HG02759 (cell line): Measurements from ENCODE around the gene CBFA2T3.

Experiments used
- ATAC-seq: cut with Tn5 transposase; IDR thresholded peaks from one replicate; pipeline ENCODE4 v1.9.1; 2021; ENCODE audit warnings: mild to moderate bottlenecking, moderate library complexity; ENCODE audit not compliant: unreplicated experiment

The CBFA2T3 gene

DNA sequence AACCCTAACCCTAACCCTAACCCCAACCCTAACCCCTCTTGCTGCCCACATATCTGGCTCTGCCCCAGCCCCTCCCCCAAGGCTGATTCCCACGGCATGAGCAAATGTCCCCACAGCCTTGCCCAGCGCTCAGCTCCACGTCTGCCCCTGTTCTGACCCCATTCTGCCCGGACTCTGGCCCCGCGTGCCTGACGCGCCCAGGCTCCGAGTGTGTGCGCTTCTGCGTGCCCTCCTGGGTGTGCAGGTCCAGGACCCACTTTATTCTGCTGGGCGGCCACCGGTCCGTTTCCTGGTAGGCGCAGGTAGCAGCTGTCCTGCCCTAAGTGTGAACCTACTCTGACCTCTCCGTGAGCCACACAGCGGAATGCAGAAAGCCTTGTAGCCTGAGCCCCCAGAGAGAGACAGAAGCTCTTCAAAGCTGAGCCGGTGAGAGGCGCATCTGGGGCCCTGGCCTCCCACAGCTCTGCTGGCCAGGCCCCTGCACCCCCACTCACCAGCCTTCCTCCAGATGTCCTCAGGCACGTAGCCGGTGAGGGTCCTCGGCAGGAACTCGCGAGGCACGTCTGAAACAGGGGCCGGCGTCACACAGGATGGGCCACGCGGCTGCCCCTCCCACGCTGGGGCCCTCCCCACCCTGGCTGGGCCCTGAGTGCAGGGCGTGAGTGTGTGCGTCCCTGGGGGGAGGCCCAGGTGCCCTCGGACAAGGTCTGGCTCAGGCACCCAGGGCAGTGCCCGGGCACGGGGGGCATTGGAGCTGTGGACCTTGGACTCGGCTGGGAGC is 96.6 kb downstream of the CBFA2T3 start:
- ATAC-seq, result no peak

GRCh38 chr16:88879788-88880055 is 97.3 kb downstream of the CBFA2T3 start:
- no peak for ATAC-seq

DNA sequence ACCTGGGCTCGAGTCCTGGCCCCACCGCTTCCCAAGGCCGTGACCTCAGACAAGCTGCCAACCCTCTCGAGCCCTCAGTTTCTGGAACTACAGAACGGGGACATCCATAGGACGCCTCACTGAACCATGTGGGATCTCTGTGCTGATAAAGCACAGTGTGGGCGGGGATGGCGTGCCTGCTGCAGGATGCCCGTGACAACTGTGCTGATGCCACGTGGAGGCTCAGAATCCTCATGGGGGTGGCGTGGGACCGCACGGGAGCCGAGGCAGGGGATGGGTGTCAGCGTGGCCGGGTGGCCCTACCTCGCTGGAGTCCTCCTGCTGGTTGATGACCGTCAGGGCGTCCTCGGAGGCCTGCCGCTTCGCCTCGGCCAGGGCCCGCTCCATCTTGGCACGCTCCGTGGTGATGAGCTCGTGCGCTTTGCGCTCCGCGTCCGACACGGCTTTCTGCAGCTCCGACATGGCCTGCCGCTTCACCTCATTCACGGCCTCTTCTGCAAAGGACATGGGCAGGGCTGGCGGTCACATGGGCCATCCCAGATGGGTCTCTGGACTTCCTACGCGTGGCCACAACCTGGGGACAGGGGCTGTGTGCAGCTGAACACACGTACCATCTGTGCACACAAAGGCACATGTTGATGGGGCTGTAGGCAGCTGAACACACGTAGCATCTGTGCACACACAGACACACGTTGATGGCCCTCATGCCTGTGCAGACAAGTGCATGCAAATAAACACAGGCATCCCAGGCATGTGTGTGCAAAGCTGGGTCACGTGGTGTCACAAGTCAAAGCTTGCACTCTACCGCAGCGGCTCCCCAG is 97.8 kb downstream of the CBFA2T3 start:
- no peak for ATAC-seq

GRCh38 chr16:88878356-88878755 is 98.7 kb downstream of the CBFA2T3 start:
- no peak for ATAC-seq

GRCh38 chr16:88877564-88878289 is 99.3 kb downstream of the CBFA2T3 start:
- no peak for ATAC-seq

- no peak for ATAC-seq
Observed at GRCh38 chr16:88876942-88877526, 100.0 kb downstream of the CBFA2T3 start.

GRCh38 chr16:88875703-88876234 is 101.2 kb downstream of the CBFA2T3 start:
- no peak for ATAC-seq

DNA sequence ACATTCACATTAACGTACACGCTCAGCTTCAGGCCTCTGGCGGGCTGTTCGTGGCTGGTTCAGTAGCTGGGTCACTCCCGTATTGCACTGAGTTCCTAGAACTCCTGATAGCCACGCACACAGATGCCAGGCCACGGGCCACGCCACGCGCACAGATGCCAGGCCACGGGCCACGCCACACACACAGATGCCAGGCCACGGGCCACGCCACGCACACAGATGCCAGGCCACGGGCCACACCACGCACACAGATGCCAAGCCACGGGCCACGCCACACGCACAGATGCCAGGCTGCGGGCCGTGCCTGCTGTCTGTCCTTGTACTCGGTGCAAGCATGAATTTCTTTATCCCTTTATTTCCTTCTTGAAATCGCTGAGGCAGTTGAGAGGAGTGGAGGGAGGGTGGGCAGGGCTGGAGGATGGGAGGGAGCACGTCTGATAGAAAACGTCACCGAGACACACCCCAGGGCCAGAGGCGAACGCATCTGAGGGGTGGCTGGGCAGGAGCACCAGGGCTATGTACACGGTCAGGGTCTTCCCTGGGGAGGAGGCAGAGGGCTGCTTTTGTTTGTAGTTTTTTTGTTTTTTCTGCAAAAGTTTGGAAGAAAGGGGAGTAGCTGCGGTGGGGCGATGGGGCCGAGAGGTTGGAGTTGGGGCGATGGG is 101.9 kb downstream of the CBFA2T3 start:
- no peak for ATAC-seq

DNA sequence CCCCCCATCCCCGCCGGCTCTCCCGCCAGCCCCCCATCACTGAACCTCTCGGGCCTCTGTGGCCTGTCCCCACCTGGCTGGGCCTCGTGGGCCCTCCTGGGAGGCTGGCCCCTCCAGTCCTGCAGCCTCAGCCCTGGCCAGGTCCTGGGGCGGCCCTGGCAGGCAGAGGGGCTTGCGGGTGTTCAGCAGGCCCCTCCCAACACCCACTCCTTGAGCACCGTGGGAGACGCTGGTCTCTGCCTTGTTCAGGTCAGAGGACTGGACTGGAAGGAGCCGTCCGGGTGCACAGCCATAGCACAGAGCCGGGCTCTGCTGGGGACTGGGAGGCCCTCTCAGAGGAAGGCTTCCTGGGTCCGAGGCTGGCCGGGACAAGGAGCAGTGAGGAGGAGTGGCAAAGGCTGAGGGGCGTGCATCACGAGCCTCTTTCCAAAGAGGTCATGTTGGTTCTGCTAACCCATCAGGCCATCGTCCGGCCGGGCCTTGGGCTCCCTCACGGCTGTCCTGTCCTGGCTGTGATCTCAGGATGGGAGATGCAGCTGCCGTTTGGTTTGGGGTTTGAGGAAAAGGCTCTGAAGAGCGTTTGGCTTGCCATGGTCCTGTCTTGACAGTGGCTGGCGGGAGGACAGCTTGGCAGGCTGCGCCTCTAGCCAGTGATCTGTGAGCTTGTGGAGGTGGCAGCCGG is 104.2 kb downstream of the CBFA2T3 start:
- ATAC-seq, result no peak

- ATAC-seq, result no peak
Observed at GRCh38 chr16:88871730-88872416, 105.1 kb downstream of the CBFA2T3 start.

DNA sequence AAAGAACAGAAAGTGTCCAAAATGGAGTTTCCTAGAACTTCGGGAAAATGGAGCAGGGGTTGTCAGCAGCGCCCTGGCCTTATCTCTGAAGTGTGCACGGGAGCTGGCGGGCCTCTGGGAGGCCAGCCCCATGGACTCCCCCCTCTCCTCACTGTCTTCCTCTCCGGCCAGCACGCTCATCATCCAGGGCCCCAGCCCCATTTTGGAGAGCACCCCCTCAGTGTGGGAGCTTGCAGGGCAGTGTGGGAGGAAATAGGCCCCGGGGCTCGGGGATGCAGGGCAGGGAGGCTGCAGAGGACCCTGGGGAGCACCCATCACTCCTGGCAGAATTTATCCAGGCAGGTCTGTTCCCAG is 105.7 kb downstream of the CBFA2T3 start:
- no peak for ATAC-seq

DNA sequence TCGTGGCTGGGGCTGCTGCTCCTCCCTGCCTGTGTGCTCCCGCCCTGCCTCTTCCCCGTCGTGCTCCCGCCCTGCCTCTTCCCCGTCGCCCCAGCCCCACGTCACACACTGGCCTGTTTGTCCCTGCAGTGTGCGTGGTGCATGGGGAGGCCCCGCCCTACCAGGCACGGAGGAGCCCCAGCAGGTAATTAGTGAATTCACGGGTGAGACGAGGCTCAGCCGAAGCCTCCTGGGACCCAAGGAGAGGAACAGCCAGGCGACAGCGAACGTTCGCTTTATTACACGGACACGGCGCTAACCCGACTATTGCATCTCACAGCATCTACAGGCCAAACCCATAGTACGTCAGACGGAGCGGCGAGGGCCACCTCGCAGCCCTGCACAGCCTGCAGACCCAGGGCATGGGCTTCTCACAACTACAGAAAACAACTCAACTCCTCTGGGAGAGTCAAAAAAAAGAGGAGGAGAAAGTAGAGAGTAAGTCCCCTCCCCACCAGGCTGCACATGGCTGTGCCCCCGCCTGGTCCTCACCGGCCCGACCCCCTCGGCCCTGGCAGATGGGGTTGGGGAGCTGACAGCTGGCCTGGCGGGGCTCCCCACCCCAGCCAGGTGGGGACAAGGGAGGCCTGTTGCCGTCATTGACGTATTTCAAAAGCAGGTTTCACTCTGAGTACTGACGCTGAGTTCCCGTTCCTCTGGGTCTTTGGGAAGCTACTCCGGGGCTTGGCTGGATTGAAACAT is 106.2 kb downstream of the CBFA2T3 start:
- ATAC-seq, result no peak

- no peak for ATAC-seq
Observed at GRCh38 chr16:88869673-88869980, 107.4 kb downstream of the CBFA2T3 start.

- no peak for ATAC-seq
Observed at GRCh38 chr16:88868974-88869672, 107.9 kb downstream of the CBFA2T3 start.

DNA sequence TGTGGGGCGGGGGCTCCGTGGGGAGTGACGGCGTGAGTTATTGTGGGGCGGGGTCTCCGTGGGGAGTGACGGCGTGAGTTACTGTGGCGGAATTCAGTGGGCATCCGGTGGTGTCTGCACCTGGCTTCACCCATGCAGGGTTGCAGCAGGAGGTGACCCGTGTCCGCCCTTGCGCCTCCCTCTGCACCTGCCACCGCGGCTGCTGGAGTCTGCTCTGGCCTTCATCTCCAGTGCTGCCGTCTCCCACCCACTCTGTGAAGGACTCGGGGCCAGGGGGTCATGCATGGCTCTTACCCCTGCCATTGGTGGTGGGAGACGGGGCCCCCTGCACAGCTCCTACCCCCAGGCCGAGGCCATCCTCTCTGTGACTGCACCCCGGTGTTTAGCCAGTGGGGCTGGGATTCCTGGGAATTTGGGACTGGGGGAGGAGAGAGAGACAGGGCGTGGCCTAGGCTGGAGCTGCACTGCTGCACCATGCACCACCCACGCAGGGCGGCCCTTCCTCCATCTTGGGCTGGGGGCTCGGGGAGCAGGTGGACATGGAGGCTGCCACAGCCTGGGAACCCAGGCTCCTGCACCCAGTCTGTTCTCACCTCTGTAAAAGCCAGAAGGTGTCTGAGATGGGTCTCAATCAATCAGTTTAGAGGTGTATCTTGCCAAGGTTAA is 109.3 kb downstream of the CBFA2T3 start:
- ATAC-seq, result no peak

GRCh38 chr16:88866151-88866920 is 110.7 kb downstream of the CBFA2T3 start, which contains the start of gene PABPN1L:
TSS of gene PABPN1L (minus strand) at chr16:88866660. CDS start at chr16:88866606, 54 bp downstream.
- no peak for ATAC-seq

DNA sequence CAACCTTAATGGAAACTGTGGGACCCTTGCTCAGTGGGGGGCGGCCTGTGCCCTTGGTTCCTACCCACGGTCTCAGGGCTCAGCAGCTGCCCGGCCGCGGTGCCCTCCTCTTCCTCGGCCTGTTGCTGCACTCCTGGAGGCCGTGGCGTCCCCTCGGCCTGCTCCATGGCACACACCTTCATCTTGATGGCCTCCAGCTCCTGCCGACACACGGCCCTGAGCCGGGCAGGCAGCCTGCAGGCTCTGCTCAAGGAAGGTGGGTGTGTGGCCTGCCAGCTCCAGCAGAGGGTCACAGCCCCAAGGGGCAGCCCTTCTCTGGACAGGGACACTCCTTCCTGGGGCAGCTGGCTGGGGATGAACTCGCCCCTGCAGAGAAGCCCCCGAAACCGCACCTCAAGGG is 111.3 kb downstream of the CBFA2T3 start:
- ATAC-seq, result no peak
